ENCODE data around the gene MAGEA11. TPM values are rescaled to one million over a fixed set of nuclear protein-coding genes. Genes with fewer than 3 reads are reported as not detected.
"Not testable (repeated sequence)": the region's sequence is repeated elsewhere in the genome, so short reads cannot be mapped to it uniquely, and the experiment has no call there.

The MAGEA11 gene
- total and polyA plus RNA-seq, 9 donors: not detected

GRCh38 chrX:149721778-149722177 lies 9.9 kb downstream of the MAGEA11 start:
- Histone ChIP-seq H3K27me3 (no peaks in the 10 kb centered on the region), H3K4me3 (no peak overlapping the region), H3K27ac (no peak overlapping the region), H3K4me1 (ENCODE audit: insufficient read depth) (no peaks in the 10 kb centered on the region), H3K36me3 (no peaks in the 10 kb centered on the region), H3K9me3 (no peaks in the 10 kb centered on the region)
- 76 to 81% (median 80%) methylated on average over 8 of the region's 8 CpGs for WGBS, 3 donors
- TF ChIP-seq EP300 (IDR thresholded peaks at IDR 0.05) (no peak), CTCF (IDR thresholded peaks at IDR 0.05) (no peak), POLR2A (IDR thresholded peaks at IDR 0.05) (no peak)
- intact Hi-C loops (cut with DNase I): no loop called here
- no peak for DNase-seq

GRCh38 chrX:149723583-149724118 lies 11.8 kb downstream of the MAGEA11 start:
- H3K36me3 ChIP-seq; DNase-seq; H3K27ac ChIP-seq; H3K9me3 ChIP-seq; intact Hi-C loops (cut with DNase I); H3K4me1 ChIP-seq (ENCODE audit: insufficient read depth); H3K4me3 ChIP-seq; H3K27me3 ChIP-seq: not testable (repeated sequence)
- WGBS, 3 donors: 50 to 72% (median 58%) methylated on average over 3 of the region's 5 CpGs

GRCh38 chrX:149727308-149727707 lies 15.4 kb downstream of the MAGEA11 start:
- H3K4me3 ChIP-seq; H3K27ac ChIP-seq; H3K36me3 ChIP-seq; H3K27me3 ChIP-seq; intact Hi-C loops (cut with DNase I); DNase-seq; H3K4me1 ChIP-seq (ENCODE audit: insufficient read depth); H3K9me3 ChIP-seq: not testable (repeated sequence)
- 65 to 77% (median 73%) methylated on average over 3 of the region's 7 CpGs for WGBS, 3 donors

GRCh38 chrX:149742269-149742668 lies 30.4 kb downstream of the MAGEA11 start:
- no CpG with 5 or more reads among the region's 6 CpGs for WGBS, 3 donors
- H3K9me3 ChIP-seq; H3K4me1 ChIP-seq (ENCODE audit: insufficient read depth); H3K27me3 ChIP-seq; H3K4me3 ChIP-seq; H3K36me3 ChIP-seq; H3K27ac ChIP-seq; DNase-seq; intact Hi-C loops (cut with DNase I): not testable (repeated sequence)

- H3K36me3 ChIP-seq; H3K4me1 ChIP-seq (ENCODE audit: insufficient read depth); H3K9me3 ChIP-seq; DNase-seq; H3K4me3 ChIP-seq; intact Hi-C loops (cut with DNase I); H3K27me3 ChIP-seq; H3K27ac ChIP-seq: not testable (repeated sequence)
- WGBS, 3 donors: 63% methylated on average over 2 of the region's 6 CpGs; no CpG with 5 or more reads in 2 of the 3 donors
Measured at GRCh38 chrX:149746390-149747007, 34.6 kb downstream of the MAGEA11 start.

GRCh38 chrX:149757206-149758067 lies 45.6 kb downstream of the MAGEA11 start:
- H3K9me3 ChIP-seq: no peaks in the 10 kb centered on the region
- WGBS, 3 donors: 75 to 78% (median 77%) methylated on average over 7 to 8 of the region's 8 CpGs
- intact Hi-C loops (cut with DNase I): no loop called here
- no peaks in the 10 kb centered on the region for H3K4me1 ChIP-seq (ENCODE audit: insufficient read depth)
- no peaks in the 10 kb centered on the region for H3K36me3 ChIP-seq
- DNase-seq: no peak
- TF ChIP-seq CTCF (IDR thresholded peaks at IDR 0.05): no peak
- no peak for TF ChIP-seq POLR2A (IDR thresholded peaks at IDR 0.05)
- no peak for TF ChIP-seq EP300 (IDR thresholded peaks at IDR 0.05)
- H3K27me3 ChIP-seq: no peaks in the 10 kb centered on the region
- no peak overlapping the region for H3K4me3 ChIP-seq
- H3K27ac ChIP-seq: no peak overlapping the region

All from ovary (tissue), 9 donors.